ENCODE data around the gene IVNS1ABP.
"Not testable (repeated sequence)": the region's sequence is repeated elsewhere in the genome, so short reads cannot be mapped to it uniquely, and the experiment has no call there.

Gene IVNS1ABP

DNA sequence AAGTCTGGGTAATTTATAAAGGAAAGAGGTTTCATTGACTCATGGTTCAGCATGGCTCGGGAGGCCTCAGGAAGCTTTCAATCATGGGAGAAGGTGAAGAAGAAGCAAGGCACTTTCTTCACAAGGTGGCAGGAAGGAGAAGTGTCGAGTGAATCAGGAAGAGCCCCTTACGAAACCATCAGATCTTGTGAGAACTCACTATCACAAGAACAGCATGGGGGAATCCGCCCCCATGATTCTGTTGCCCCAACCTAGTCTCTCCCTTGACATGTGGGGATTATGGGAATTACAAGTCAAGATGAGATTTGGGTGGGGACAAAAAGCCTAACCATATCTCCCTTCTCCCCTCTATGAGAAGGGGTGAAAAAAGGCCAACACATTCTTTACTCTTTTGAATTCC is 11.2 kb upstream of the IVNS1ABP start:
- DNase-seq = no peak

DNA sequence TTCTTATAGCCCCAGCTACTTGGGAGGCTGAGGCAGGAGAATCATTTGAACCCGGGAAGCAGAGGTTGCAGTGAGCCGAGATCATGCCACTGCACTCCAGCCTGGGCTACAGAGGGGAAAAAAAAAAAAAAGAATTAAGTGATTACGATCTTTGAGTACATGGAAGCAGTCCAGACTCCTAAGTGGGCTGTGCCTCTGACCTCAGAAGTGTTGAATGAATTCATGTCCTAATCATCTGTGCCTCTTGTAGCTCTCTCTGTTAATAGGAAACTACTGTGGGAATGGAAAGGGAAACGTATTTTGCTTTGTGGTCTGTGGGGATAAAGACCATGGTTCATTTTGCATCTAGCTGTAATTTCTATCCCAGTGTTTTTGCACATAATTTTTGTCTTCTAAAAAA is 8.4 kb upstream of the IVNS1ABP start:
- no peak for DNase-seq

DNA sequence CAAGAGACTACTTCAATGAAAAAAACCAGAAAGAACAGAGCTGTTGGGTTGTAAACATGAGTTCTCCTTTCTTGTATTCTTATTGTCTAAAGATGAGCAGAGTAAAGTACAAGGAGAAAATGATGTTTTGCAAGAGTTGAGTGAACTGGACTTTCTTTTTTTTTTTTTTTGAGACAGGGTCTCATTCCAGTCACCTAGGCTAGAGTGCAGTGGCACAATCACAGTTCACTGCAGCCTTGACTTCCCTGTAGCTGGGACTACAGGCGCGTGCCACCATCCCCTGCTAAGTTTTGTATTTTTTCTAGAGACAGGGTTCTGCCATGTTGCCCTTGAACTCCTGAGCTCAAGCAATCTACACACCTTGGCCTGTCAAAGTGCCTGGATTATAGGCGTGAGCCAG is 7.1 kb upstream of the IVNS1ABP start:
- DNase-seq = no peak

DNA sequence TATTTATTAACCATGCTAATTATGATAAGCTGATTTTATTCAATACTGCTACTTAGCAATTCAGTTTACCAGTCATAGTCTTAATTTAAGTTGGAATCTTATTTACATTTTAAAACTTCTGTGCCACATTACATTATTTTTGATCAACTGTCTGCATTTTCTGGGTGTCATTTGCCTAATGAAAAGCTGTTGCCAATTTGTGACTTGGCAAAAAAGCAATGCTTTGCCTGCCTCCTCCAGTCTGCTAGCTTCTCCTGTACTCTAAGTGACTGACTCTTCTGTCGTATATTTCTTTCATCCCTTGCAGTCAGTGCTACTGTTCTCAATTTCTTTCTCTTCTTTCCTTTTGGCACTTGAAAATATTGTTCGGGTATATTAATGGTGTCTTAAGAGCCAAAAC is 5.6 kb upstream of the IVNS1ABP start:
- DNase-seq = no peak

DNA sequence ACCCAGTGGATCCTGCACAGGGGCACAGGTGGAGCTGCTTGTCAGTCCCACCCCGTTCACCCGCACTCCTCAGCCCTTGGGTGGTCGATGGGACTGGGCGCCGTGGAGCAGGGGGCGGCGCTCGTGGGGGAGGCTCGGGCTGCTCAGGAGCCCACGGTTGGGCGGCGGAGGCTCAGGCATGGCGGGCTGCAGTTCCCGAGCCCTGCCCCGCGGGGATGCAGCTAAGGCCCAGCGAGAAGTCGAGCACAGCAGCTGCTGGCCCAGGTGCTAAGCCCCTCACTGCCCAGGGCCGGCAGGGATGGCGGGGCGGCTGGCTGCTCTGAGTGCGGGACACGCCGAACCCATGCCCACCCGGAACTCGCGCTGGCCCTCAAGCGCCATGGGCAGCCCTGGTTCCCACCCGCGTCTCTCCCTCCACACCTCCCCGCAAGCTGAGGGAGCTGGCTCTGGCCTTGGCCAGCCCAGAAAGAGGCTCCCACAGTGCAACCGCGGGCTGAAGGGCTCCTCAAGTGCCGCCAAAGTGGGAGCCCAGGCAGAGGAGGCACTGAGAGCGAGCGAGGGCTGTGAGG is 4.7 kb upstream of the IVNS1ABP start:
- DNase-seq = not testable (repeated sequence)

DNA sequence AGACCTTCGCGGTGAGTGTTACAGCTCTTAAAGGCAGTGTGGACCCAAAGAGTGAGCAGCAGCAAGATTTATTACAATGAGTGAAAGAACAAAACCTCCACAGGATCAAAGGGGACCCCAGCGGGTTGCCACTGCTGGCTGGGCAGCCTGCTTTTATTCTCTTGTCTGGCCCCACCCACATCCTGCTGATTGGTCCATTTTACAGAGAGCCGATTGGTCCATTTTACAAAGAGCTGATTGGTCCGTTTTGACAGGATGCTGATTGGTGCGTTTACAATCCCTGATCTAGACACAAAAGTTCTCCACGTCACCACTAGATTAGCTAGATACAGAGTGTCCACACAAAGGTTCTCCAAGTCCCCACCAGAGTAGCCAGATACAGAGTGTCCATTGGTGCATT is 4.1 kb upstream of the IVNS1ABP start:
- DNase-seq = not testable (repeated sequence)

DNA sequence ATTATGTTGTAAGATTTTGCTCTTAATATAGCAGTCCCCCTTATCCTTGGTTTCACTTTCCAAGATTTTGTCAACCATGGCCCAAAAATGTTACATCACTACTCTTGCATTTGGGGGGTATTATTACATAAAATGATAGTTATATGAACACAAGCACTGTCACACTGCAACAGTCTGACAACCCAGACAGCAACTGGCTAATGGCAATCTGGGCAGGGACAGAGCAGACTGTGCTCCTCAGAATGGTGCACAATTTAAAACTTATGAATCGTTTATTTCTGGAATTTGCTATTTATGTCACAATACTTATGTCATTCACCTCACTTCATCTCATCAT is 2.1 kb upstream of the IVNS1ABP start:
- no peak for DNase-seq

DNA sequence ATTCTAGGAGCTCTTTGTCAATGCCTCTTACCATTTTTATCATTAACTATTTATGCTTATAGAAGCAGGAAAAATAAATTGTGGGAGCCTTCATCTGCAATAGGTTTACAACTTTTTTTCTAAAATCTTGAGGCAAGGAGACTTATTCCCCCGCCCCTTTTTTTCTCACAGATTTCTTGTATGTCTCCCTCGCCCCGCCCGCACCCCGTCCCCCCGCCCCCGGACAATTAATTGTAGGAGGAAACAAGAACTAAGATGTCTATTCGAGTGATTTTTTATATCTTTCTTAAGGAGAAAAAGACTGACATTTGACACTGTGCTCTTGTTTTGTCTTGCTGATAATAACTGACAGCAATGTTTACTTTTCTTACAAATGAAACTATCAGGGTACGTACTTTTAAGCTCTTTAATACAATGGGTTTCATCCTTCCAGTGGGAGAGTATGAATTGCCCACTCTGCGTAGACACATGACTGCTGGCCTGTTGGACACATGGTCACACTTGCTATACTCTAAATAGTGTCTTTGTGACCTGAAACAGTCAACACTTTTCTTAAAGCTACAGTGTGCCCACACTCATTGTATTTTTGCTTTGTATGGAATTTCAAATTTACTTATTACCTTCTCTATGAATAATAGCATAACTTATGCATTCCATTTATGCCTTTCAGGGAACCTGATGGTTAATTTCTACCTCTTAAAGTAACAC is 1.5 kb upstream of the IVNS1ABP start:
- no peak for DNase-seq

DNA sequence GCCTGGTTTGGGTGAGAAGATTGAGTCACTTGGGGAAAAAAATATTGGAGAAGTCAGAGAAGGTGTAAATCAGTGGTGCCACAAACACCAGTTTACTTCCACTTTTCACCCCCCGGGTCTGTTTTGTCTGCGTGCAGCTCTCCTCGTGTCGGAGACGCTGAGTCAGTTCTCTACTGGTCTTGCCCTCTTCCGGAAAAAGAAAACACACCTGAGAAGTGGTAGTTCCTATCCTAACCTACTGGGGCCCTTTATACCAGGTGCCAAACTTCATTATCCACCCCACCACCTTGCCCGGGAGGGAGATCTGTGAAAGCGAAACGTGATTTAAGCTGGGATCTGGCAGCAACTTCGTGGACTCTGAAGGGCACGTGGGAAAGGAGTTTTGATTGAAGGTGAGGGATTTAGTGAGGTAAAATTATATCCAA is 855 bp upstream of the IVNS1ABP start:
- peak; percentile 59 for DNase-seq

DNA sequence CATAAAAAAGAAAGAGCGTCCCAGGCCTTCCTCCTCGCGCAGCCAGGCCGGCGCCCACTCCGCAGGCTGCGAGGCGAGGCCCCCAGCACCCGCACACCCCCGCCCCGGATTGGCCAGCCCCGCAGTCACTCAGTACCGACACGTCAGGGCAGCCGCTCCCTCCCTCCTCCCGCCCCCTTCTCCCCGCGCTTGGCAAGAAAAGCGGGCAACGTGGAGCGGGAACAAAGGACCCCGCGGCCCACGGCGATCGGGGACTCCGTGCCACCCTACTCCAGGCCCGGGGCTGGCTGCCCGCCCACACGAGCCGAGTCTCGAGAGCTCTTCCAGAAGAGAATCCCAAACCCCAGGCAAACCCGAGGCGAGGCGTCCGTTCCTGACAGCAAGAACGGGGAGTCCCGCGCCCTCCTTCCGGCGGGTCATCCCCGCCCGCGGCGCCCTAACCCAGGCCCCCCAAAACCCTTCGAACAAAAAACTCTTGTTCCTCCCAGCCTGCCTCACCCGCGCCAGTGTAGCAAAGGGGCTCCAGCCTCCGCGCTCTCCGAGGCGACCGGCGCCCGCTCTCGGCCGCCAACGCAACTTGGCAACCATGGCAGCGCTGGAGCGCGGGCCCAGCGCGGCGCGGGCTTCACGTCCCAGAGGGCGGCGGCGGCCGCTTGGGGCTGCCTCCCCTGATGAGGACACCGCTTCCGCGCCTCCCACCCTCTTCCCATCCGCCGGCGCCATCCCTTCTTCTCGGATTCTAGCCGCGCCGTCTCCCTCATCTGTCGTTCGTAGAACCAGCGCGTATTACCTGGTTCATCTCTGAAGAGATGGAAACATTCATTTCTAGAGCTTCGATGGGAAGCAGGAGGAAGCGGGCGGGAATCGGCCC is 645 bp downstream of the IVNS1ABP start:
- peak; percentile 95 for DNase-seq

DNA sequence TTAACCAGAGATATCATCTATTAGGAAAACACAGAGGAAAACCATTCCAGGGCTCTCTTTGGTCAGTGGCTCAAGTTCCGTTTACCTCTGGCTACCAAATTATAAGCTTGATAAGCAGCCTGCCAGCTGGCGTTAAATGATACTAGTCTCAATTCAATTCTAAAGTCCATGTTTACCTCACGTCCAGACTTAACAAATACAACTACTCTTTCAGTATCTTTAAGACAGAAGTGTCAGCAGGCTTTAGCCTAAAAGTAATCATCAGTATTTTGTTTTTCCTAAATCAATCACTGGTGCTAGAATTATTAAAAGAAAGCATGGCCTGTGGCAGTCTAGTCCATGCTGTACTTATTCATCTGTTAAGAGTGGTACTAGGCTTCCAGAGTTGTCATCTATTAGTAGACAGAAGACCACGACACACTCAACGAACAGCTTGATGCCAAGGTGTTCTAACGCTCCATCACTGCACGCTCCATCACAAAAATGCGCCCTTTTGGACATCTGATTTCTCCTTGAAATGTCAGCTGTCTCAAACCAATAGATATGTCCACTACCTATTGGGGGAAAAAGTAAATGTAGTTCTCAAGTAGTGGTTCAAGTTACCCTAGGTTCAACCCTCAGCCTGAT is 1.5 kb downstream of the IVNS1ABP start:
- no peak for DNase-seq

DNA sequence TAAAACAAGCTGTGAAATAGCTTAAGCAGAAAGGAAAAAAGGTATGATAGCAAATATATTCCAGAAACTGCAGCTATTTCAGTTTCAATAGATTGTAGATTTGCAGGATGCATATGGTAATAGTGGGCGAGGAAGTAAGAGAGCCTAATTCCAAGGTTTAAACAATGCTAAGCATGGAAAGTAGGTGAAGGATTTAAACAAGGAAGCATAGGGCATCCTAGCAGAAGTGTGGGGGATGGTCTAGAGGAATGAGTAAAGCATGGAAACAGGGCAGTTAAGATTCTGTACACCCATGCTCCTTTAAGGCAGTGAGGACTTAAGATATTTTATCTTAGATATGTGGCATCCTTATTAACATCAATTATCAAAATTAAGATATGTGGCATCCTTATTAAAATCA is 2.6 kb downstream of the IVNS1ABP start:
- no peak for DNase-seq

DNA sequence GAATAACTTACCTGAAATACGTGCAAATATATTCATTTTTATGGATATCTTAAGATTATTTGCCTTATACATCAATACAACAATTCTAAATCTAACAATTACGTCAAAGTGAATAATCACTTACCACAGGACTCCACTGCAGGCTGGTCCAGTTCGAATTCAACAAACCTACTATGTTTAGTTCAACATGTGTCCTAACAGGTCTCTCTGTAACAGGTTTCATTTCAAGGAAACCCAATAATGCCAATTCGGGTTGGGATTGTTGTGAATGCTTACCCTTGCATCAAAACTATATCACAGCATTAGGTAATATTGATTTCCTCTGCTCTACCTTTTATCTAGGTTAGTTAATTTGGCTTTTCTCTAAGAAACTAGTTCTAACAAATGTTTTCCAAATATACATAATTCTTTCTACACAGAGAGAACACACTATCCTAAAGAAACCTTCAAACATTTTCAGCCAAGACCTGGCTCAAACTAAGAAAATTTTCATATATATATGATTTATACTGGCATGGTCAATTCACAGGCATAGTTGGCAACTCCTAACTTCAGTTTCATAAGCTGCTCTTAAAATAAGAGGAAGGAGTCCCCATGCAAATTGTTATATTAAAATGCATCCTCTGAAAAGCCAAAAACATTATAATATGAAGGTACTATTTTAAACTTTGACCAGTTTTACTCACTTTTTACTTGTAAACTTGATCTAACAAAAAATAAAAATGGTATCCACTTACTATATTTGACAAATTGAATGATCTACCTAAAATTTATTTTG is 4.5 kb downstream of the IVNS1ABP start:
- no peak for DNase-seq

DNA sequence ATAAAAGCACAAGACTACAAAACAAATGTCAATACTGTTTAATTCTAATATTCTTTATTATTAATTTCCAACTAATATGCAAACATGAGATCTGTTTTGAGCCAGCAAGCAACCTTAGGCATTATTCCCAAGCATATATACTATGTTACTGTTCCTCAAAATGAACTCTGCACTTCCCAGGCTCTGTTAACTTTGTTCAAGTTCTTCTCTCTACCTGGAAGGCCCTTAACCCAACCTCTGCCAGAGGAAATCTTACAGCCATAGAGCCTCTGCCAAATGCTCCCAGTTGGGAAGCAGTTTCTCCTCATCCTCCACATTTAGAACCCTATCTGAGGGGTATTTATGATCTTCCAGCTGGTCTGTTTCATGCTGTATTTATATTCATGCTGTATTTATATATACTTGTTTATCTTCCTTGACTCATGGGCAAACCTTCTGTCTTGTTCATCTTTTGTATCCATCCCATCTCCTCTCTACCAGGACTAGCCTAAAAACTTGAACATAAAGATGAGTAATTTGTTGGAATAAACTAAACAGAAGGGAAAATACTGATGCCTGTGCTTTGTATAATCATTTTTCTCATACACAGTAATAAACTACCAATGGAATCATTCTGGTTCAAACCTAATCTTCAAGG is 5.3 kb downstream of the IVNS1ABP start:
- no peak for DNase-seq

DNA sequence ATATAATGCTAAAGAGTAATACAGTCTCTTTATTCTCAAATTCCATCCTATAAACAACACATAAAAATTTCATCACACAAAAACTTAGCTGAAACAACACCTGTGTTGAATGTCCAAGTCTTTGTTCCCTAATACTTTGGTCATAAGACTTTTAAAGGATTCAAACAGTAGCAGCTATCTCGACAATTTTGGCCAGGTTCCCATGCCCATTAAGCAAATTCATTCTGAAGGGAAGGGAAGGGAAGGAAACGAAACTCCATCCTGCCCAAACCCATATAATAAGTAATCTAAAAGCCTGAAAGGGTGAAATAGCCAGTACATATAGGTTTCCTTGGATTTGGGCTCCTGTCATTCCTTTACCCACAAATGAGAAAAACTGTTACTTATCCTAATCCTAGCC is 7.5 kb downstream of the IVNS1ABP start:
- DNase-seq = no peak

DNA sequence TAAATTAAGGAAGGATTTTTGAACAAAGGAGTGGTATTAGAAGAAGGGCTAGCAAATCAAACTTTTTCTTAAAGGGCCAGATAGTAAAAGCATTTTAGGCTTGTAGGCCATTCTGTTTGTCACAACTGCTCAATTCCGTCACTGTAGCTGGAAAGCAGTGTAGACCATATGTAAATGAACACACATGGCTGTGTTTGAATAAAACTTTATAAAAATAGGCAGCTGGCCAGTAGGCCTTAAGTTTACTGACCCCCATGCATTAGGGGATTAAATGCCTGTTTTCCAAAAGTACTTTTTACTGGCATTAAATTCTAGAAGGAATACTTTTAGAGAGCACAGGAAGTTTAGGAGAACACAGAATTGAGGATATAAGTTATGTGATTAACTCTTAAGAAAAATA is 8.9 kb downstream of the IVNS1ABP start:
- DNase-seq = no peak

DNA sequence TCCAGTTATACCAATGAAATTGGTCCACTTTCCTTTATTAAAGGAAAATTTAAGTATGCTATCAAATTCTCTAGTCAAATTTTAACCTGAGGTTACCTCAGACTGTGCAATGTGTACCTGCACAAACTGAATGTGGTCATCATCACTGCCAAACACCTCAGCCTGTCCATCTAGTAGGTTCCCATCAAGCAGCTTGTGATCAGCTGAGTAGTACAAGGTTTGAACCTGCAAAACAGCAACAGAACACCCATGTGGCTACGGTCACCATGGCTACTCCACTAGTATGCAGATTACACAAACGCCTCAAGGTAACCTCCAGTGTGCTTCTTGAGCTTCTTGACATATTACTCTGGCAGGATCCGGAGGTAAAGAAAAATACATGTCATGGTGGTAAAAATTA is 11.6 kb downstream of the IVNS1ABP start:
- no peak for DNase-seq

DNA sequence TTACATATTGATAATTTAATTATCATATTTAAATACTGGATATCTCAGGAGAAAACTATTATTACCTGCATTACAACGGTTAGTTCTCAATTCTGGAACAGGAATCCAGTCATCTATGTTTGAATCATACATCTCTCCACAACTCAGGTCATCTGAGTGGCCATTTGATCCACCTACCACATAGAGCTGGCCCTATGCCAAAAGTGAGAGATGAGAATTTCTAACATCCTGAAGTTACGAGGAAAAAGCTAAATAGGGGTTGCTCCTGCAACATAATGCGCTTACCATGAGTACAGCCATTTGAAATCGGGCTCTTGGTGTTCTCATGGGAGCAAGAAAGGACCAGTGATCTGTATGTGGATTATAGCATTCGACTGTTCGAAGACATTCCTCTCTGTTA is 16.9 kb downstream of the IVNS1ABP start:
- no peak for DNase-seq

DNA sequence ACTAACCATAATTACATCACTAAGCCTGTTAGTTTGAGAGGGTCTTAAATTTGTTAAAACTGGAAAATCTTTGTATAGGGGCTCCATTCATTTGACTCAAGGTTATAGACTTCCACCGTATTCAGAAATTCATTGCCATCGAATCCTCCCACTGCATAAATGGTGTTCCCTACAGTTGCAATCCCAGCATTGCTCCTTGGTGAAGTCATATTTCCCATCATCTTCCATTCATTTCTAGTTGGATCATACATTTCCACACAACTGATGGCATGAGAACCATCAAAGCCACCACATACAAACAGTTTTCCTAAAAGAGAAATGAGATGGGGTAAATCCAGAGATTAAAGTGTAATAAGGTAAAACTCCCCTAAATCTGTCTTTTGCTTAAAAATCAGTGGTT is 19.1 kb downstream of the IVNS1ABP start:
- DNase-seq = no peak

DNA sequence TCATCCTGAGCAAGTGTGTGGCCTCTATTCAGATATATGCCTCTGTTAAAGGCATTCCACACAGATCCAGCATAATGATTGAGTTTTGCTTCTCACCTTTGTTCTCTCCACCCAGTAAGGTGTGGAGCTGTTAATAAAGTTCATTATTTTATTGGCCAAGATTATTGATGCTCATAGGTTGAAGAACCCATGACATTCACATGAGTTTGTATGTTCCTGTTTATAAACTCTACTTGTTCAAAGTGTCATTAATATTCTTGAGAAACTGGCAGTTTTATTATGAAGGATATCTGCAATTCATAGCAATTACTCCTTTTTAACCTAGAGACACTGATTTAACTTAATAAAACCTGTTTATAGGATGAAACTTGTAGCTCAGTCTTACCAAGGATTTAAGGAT is 22.0 kb downstream of the IVNS1ABP start:
- DNase-seq = no peak

DNA sequence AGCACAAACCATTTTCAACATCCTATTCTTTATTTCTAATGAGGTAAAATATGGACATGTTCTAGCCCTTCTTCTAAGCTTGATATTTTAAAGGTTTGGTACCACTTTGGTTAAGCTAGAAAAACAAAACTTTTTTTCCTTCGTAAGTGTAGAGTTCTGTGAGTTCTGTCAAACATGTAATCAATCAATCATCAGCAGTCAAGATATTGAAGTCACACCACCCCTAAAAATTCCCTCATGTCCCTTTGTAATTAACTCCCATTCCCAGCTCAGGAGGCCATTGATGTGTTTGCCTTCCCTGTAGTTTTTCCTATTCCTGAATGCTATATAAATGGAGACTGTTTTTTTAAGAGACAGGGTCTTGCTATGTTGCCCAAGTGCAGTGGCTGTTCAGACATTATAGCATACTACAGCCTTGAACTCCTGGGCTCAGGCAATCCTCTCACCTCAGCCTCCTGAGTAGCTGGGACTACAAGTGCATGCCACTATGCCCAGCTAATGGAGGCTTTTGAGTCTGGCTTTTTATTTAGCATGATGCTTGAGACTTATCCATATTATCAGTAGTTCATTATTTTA is 23.0 kb downstream of the IVNS1ABP start:
- no peak for DNase-seq

DNA sequence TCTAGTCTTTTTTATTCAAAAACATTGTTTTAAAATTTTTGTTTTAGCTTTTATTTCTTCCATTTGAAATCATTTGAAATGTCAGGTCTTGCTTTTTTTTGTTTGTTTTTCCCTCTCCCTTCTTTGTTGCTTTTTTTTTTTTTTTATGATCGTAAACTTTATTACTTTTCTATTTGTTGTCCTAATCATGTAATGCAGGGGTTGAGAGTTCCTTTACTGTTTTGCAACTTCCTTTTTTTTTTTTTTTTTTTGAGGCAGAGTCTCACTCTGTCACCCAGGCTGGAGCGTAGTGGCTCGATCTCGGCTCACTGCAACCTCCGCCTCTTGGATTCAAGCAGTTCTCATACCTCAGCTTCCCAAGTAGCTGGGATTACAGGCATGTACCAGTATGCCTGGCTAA is 24.8 kb downstream of the IVNS1ABP start:
- no peak for DNase-seq
